Adipose tissue (tissue), 3 donors: ENCODE measurements around the gene COL19A1. TPM values are rescaled to one million over a fixed set of nuclear protein-coding genes. Genes with fewer than 3 reads are reported as not detected.

Experiments
- H3K27ac ChIP-seq: one replicate; pipeline ENCODE4 v1.5.1; 2013; ENCODE audit warnings: low read depth, low read length
- WGBS, 3 donors: extraction: QIAGEN DNeasy Blood & Tissue Kit; methylation state at CpG; one replicate each; pipeline ENCODE4 v1.1.7; 2013; 5-methylcytosine and 5-hydroxymethylcytosine counted together
- polyA plus RNA-seq, 3 donors: library from polyadenylated mRNA; stranded (reverse); fragments of 200-250 nt; gene quantifications; one replicate each; pipeline ENCODE4 v1.2.3, GENCODE V29; 2013
- donor health status: healthy with polysubstance abuse.
- donor health status: Bipolar disorder and iron deficiency.
- donor health status: healthy.

Gene COL19A1
- polyA plus RNA-seq, 3 donors, result 0.09 TPM; not detected in 2

DNA sequence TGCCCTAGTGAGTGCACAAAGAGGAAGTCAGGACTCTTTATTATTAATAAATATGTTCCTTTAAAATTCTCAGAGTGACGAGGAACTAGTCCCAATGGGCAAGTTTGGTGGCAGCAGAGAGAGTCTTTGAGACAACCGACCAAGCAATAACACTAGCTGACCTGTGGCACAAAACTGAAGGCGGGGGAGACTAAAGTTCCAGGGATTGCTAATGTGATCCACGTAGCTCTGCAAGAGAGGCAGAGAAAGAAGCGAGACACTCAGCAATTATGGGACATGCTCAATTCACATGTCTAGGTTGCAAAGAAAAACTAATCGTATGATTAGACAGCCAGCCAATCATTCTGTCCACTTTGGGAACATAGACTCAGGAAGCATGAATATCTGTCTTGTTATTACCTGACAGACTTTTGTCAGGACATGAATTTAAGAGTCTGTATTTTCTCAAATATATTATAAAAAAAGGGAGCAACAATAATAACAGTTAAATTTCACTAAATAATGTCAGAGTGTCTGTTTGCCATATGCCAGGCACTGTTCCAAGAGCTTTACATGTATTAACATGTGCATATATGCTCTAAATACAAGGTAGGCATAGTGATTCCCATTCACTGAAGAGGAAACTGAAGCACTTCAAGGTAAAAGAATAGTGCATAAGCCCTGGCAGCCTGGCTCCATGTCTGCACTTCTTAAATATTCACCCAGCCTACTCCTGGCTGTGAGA, 355.5 kb downstream of the COL19A1 start:
- no peak overlapping the region for H3K27ac ChIP-seq
- WGBS, 3 donors, result 51 to 64% (median 59%) methylated on average over 6 of the region's 6 CpGs

DNA sequence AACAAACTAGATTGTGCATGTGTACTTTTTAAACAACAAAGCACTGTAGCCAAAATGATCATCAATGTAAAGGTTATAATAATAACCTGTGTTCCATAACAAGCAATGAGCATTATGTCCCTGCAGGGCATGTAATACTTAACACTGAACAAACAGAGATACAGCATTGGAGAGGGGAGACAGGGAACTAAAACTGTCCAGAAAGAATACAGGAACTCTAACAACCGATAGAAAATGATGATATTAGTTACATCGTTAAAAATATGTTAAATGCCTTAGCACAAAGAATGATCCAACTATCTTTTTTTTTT, 356.0 kb downstream of the COL19A1 start:
- WGBS, 3 donors, result 56 to 84% (median 75%) methylated on average over 2 of the region's 2 CpGs

DNA sequence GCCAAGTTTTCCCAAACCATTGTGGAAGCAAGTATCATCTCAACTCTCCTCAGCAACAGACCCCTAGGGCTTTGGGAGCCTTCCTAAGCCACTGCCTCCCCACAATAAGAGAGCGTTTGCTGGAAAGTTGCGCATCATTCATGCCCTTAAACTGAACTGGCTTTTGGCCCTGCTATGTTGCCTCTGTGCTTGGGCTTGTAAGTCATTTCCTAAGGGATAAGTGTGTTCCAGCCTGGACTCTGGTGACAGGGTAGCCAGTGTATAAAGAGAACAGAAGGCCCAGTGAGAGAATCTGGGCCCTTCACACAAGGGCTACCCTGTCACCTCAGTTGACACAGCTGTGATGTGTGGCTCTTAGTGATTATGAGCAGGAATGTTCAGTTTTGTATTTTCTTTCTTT, 358.7 kb downstream of the COL19A1 start:
- no peak overlapping the region for H3K27ac ChIP-seq
- 67 to 86% (median 68%) methylated on average over 2 of the region's 2 CpGs for WGBS, 3 donors

More for the DNA sequence above, 356.0 kb downstream of the COL19A1 start:
- H3K27ac ChIP-seq, result no peak overlapping the region

DNA sequence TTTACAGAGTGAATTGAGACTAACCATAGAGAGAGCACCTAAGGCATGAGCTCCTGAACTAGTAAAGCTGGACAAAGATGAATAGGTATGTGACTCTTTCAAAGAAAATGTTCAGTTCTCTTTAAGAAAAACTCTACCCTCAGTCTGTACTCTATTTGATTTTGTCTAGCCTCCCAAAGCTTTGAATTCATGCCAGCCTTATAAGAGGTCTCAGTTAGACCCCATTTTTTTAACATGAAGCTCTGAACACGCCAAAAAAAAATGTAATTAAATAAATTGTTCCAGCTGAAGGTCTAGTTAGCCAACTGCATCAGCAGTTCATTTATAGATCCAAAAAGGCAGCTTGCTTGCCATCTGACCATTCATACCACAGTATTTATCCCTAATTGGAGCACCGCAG, 365.0 kb downstream of the COL19A1 start:
- 62 to 81% (median 69%) methylated on average over 2 of the region's 2 CpGs for WGBS, 3 donors
- no peak overlapping the region for H3K27ac ChIP-seq

DNA sequence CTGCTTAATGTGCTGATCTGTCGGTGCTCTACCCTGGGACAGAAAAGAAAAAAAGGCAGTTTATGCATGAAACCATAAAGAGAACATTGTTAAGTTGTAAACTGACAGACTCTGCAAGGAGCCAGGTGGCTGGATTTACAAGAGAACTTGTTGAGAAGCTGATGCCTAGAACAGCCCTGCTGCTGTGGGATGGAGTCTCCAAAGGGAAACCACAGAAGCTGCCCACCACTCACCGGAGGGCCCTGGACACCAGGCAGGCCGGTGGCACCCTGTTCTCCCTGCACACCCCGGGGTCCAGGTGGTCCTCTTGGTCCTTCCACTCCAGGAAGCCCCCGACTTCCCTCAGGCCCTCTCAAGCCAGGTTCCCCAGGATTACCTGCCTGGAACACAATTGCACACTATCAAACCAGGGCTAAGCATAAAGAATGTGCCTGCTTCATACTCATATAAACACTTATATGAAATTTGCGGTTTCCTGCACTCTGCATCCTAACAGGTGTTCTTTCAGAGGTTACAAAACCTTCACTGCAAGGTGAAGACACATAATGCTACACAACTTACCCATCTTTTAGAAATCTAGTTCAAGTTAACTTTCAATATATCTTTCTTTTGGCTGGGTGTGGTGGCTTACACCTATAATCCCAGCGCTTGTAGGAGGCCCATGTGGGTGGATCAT, 368.3 kb downstream of the COL19A1 start:
- 86 to 91% (median 87%) methylated on average over 7 of the region's 7 CpGs for WGBS, 3 donors
- H3K27ac ChIP-seq, result no peak overlapping the region

DNA sequence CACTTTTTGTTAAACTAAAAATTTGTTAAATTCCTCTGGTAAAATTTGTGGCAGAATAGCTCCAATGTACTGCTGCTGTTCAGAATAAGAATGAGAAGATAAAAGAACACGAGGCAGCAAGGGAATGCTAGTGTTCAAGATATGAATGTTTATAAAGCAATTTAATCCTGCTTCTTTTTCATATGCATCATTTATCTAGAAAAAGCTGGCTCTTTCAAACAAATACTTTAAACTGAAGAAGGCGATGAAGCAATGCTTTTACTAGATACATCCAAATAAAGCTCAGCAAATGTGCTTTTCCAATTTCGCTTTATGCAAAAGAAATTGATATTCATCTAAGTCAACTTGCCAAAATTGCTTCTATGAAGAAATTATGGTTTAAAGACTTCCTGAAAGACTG, 370.0 kb downstream of the COL19A1 start:
- WGBS, 3 donors, result 59 to 73% (median 73%) methylated on average over 3 of the region's 3 CpGs
- no peak overlapping the region for H3K27ac ChIP-seq

DNA sequence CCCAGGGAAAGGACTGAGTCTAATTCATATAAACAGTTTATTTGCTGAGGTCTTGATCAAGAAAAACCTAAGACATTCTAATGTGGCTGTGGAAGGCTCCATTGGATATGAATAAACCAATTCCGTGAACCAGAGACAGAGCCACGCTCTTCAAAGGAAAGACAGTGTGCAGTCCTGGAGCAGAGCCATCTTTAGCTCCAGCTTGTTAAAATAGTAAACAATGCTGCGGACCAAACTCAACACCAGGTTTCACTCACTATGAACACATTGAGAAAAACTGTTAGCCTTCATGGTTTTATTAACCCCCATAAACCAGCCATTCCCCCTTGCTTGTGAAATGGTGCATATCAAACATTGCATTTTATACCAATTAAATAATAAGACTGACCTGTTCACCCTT, 374.7 kb downstream of the COL19A1 start:
- 55 to 76% (median 65%) methylated on average over 3 of the region's 3 CpGs for WGBS, 3 donors
- no peak overlapping the region for H3K27ac ChIP-seq

DNA sequence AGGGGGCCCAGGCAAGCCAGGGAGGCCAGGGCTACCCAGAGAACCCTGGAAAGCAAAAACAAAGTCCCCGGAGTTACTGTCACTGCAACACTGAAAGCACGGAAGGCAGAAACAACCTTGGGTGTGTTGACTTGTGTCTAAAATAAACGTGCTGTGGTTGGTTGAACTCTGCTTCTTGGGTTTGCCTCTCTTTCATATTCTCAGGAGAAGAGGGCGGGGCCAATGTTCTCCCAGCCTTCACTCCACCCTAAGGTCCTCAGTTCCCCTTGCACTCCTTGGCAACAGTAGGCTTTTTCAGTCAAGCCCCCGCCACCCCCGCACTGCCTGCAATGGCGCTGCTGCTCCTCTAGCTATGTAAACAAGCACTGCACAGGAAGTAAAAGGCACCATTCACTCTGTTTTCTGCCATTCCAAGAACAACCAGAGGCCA, 375.6 kb downstream of the COL19A1 start:
- WGBS, 3 donors, result 55 to 76% (median 71%) methylated on average over 7 of the region's 7 CpGs
- no peak overlapping the region for H3K27ac ChIP-seq

DNA sequence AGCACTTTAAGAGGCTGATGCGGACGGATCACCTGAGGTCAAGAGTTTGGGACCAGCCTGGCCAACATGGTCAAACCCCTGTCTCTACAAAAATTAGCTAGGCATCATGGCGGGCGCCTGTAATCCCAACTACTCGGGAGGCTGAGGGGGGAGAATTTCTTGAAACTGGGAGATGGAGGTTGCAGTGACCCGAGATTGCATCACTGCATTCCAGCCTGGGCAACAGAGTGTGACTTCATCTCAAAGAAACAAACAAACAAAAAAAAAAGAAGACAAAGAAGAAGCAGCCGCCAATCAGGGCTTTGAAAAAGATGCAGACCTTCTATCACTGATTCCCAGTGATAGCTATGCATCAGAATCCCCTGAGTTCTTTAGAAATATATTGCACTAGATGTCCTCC, 379.8 kb downstream of the COL19A1 start:
- no peak overlapping the region for H3K27ac ChIP-seq
- WGBS, 3 donors, result 94 to 96% (median 94%) methylated on average over 7 of the region's 7 CpGs

DNA sequence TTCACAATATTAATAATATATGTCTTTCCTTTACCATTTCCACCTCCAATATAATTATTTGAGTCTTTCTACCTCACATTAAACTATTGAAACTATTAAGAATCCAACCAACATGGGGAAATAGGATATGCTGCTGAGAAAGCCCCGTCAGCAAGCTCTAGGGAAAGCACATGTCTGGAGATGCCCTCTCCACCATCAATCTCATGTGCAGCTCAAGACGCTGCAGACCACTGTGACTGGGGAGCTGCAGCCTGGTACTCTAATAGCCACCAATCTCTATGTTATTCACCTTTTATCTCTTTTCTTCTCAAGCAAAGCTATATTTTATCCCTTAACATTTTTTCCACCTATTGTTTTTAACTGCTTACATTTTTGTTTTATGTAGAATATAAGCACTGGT, 386.2 kb downstream of the COL19A1 start:
- 74 to 87% (median 85%) methylated on average over 2 of the region's 2 CpGs for WGBS, 3 donors
- no peak overlapping the region for H3K27ac ChIP-seq

DNA sequence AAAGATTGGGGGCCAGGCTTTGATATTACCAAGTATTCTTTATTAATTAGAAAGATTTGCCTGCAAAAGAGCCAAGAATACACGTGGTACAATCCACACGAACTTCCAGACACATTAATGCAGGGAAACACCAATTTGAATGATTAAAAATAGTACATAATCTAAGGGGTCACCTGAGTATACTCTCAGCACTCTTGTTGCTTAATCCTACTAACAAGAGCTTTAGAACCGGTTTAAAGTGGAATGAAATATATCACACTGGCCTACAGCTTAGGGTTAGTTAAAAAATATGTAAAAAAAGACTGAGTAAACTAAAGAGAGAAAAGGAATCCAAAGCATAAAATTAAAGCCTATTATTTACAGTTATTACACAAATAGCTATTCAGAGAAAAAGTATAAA, 387.6 kb downstream of the COL19A1 start:
- 32 to 70% (median 60%) methylated on average over 3 of the region's 3 CpGs for WGBS, 3 donors
- H3K27ac ChIP-seq, result no peak overlapping the region

DNA sequence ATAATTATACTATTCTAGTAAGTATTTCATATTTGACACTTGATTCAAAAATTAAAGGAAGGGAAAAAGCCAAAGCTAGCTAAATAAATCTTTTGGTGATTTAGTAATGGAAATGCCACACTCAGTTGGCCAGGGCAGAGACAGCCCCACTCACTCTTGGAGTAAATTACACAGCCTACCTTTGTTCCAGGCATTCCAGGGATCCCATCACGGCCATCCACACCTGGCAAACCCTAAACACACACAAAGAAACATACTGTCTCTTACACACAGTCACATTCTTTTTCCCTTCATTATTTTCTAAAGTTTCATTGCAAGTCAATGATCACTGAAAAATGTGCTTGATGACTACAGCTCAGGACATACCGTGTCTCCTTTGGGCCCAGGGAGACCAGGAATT, 388.4 kb downstream of the COL19A1 start:
- no peak overlapping the region for H3K27ac ChIP-seq
- WGBS, 3 donors, result 63 to 75% (median 72%) methylated on average over 2 of the region's 2 CpGs

DNA sequence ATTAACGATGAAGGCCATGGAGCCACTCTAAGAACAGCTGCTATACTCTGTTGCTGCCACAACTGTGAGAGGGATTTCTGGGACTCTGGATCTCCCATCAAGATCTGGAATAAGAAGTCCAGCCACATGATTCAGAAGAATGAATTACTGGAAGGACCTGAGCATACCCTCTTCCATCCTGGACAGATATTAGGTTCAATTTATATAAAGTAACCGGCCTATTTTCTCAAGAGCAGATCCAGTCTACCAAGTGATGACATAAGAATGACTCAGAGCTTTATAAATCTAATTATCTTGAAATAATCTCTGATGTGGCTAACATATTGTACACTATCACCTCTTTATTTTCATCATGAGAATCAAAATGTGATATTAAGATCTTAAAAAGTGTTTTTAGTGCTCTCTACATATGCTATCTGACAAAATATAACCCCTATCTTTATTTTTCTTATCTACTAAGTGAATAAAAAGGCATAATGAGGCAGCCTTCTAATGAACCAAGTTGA, 391.5 kb downstream of the COL19A1 start:
- 84 to 90% (median 88%) methylated on average over 2 of the region's 2 CpGs for WGBS, 3 donors

DNA sequence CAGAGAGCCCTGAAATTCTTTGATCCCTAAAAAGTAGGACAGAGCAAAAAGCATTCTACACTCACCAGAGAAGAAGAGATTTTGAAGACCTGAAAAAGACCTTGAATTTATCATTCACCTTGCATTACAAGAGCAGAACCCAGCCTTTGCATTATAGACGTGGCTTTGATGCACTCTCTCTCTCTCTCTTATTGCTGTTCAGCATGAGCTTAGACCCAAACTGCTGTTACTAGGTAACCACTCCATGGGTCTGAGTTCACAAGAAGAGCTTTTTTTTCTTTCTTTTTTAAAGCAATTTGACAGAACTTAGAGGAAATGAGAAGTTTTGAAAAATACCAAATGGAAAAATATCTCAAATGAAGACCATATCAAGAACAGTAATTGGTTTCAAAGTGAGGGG, 392.1 kb downstream of the COL19A1 start:
- H3K27ac ChIP-seq, result no peak overlapping the region
- 26 to 47% (median 35%) methylated on average over 1 of the region's 1 CpG for WGBS, 3 donors

More for the DNA sequence above, 391.5 kb downstream of the COL19A1 start:
- H3K27ac ChIP-seq, result no peak overlapping the region

Other genes with a start within 250 kb of the COL19A1 start
- gene LMBRD1, start 69.5 kb upstream of the COL19A1 start, polyA plus RNA-seq, result 10 to 100 TPM; 26.8 to 36.2 (median 34.4) TPM